Erythroblast (primary cell): ENCODE data around the gene TSNAX.

Experiments
- GATA1 ChIP-seq: IDR thresholded peaks from 2 replicates; pipeline ENCODE4 v1.6.1; 2011; ENCODE audit warnings: low read depth, mild to moderate bottlenecking, control low read depth, low read length, moderate library complexity
- POLR2A ChIP-seq: IDR thresholded peaks from 2 replicates; pipeline ENCODE4 v1.6.1; 2011; ENCODE audit warnings: mild to moderate bottlenecking, low read length

GRCh38 chr1:231605149-231606100 lies 77.0 kb downstream of the TSNAX start:
- TF ChIP-seq POLR2A, result no peak
- TF ChIP-seq GATA1, result no peak
